Uterus (tissue), 2 donors: ENCODE measurements around the gene BRD8.

Experiments
- POLR2A ChIP-seq, 2 donors: fragments of 450-650 bp; IDR thresholded peaks; one replicate each; pipeline ENCODE4 v1.6.1; 2016; ENCODE audit warnings: antibody characterized with exemption in 2 of 2, mild to moderate bottlenecking in 1 of 2, moderate library complexity in 1 of 2
- TF ChIP-seq, protein P1 (sequence below), 4 experiments: fragments of 200-600 bp in 2 of 4; fragments of 450-650 bp in 2 of 4; sonication (generic) in 2 of 4; IDR thresholded peaks; one replicate each; pipeline ENCODE4 v1.5.1; 2016 to 2019; ENCODE audit warnings: antibody characterized with exemption in 4 of 4, mild to moderate bottlenecking in 2 of 4, moderate library complexity in 1 of 4

GRCh38 chr5:138149530-138149929, 28.9 kb downstream of the BRD8 start:
- TF ChIP-seq, protein P1, sequence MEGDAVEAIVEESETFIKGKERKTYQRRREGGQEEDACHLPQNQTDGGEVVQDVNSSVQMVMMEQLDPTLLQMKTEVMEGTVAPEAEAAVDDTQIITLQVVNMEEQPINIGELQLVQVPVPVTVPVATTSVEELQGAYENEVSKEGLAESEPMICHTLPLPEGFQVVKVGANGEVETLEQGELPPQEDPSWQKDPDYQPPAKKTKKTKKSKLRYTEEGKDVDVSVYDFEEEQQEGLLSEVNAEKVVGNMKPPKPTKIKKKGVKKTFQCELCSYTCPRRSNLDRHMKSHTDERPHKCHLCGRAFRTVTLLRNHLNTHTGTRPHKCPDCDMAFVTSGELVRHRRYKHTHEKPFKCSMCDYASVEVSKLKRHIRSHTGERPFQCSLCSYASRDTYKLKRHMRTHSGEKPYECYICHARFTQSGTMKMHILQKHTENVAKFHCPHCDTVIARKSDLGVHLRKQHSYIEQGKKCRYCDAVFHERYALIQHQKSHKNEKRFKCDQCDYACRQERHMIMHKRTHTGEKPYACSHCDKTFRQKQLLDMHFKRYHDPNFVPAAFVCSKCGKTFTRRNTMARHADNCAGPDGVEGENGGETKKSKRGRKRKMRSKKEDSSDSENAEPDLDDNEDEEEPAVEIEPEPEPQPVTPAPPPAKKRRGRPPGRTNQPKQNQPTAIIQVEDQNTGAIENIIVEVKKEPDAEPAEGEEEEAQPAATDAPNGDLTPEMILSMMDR (IDR thresholded peaks at IDR 0.05), result no peak
- TF ChIP-seq POLR2A (IDR thresholded peaks at IDR 0.05), result no peak
